GM18499 (cell line): ENCODE data around the gene CLRN1.

Experiments
- ATAC-seq: cut with Tn5 transposase; IDR thresholded peaks from one replicate; pipeline ENCODE4 v1.9.1; 2021; ENCODE audit warnings: moderate number of reproducible peaks; ENCODE audit not compliant: insufficient read depth, unreplicated experiment

Gene CLRN1

DNA sequence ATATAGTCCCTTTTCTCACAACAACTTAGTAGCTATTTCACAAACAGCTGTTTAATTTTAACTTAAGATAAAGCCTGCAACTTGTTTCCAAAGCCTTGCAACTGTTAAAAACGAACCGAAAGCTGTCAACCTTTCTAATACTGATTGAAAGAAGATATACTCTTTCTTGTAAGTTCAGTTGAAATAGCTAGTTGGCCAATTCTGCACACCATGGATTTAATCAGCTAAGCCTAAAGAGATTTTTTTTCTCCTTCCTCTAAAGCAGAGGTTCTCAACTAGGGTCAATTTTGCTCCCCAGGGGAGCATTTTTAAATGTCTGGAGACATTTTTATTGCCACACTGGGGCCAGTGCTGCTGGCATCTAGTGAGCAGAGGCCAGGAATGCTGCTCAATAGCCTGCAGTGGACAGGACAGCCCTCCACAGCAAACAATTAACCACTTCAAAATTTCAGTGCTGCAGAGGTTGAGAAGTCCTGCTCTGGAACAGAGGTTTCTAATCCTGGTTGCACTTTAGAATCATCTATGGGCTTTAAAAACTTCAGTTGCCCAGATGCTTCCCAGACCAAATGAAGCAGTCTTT lies 93.4 kb downstream of the CLRN1 start:
- no peak for ATAC-seq

DNA sequence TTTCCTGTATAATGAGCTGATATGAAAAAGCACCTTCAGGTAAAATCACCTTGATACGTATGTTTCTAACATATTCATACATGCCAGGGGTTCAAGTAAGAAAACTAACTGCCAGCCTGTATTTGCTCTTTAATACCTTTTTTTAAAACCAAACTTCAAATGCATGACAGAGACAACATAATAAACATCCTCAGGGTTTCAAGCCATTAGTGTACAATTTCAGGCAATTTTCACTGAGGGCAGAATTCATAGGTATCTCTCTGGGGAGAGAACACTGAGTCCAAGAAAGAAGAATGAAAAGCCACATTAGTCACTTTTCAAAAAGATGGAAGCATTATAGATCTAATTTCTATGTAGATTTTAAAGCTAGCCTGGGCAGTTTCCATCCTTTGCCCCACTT lies 94.2 kb downstream of the CLRN1 start:
- ATAC-seq = no peak

DNA sequence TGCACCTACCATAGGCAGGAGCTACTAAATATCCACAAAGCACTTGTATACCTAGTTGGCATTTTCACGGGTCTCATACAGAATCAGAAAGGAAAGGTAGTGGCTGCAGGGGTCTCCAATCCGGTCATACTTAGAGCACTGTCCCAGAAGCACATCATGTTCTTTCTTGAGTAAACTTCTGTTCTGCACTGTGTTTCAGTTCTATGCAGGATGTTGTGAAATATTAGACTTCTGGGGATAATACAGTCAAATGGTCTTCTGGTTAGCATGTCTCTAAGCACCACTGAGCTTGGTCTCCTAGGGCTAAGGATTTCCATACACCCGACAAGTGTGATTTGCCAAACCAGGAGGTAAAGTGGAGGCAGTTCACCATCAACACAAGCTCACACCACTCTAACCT lies 95.2 kb downstream of the CLRN1 start:
- ATAC-seq = no peak

DNA sequence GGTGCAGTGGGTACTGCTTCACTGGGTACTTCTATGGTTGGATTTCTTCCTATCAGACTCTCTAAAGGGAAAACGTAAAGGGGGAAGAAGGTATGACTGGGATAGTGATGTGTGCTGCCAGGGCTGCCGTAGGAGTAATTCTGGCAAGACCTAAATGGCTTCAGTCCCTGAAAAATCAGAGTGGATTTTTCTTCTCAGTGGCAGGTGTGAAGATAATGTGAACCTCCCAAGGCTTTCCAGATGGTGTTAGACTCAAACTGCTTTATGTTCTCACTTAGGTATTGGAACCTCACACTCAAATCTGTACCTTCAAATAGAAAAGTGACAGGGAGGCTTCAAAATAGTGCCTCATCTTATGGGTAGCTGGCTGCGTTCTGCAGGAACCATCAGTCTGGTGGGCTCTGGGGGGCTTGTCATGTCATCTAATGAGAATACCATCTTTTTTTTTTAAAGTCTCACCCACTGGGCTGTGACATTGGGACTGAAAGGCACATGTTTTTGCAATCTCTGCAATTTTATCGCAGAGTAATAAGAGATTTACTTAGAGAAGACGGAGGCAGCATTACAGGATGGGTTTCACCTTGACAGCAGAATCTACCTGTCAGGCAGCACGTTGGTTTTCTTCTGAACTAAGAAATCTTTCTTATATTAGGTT lies 95.8 kb downstream of the CLRN1 start:
- no peak for ATAC-seq
